Measurements from ENCODE around the gene CSRNP2. TPM values are rescaled to one million over a fixed set of nuclear protein-coding genes. Genes with fewer than 3 reads are reported as not detected.

The CSRNP2 gene
- total and polyA plus RNA-seq, 4 donors = 6.1 to 34.5 (median 25.6) TPM

DNA sequence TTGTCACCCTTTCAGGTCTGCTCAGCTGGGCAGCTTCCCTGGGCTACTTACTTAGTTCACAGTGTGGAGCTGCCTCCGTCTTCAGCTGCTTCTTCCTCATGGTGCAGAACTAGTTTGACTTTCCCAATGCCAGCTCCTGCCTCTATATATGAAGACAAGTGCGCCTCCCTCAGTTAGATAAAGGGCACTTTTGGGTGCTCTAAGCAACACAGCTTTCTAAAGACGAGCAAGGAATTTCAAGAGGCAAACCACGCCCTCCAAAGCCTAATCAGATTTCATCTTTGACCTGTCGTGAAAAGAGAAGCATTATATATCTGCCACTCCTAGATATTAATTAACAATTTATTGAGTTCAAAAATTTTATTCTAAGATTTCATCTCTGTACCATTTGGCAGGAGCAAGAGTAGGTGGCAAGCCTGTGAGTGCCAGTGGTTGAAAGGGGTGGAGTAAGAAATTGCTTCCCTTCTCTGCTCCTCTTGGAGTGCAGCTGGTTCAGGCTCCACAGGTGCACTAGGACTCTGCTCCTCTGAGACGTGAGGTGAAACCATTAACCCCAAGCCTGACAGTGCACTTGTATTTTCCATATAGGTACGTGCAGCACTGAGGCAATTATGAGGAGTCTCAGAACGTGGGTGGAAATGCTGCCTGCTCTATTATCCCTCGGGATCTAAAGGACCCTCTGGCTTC, 55.1 kb downstream of the CSRNP2 start:
- H3K27me3 ChIP-seq (ENCODE audit: control insufficient read depth in 1 of 2, insufficient read depth in 2 of 2, low read length in 1 of 2) = no peaks in the 10 kb centered on the region
- no peak for ATAC-seq (ENCODE audit: low FRiP score)
- H3K4me1 ChIP-seq (ENCODE audit: control insufficient read depth in 1 of 2, insufficient read depth in 2 of 2, low read length in 2 of 2) = no peaks in the 10 kb centered on the region
- no peaks in the 10 kb centered on the region for H3K9me3 ChIP-seq (ENCODE audit: control insufficient read depth, low read length)
- H3K27ac ChIP-seq (ENCODE audit: low read depth in 1 of 2, low read length in 2 of 2) = no peak overlapping the region
- no peaks in the 10 kb centered on the region for H3K36me3 ChIP-seq (ENCODE audit: control insufficient read depth in 1 of 2, insufficient read depth in 2 of 2, low read length in 1 of 2)
- no peak overlapping the region for H3K4me3 ChIP-seq (ENCODE audit: low read length in 2 of 2)
- intact Hi-C loops (cut with DNase I) = no loop called here
- 21 to 25% methylated on average over 9 of the region's 9 CpGs for WGBS, 2 donors
- no peak for DNase-seq

DNA sequence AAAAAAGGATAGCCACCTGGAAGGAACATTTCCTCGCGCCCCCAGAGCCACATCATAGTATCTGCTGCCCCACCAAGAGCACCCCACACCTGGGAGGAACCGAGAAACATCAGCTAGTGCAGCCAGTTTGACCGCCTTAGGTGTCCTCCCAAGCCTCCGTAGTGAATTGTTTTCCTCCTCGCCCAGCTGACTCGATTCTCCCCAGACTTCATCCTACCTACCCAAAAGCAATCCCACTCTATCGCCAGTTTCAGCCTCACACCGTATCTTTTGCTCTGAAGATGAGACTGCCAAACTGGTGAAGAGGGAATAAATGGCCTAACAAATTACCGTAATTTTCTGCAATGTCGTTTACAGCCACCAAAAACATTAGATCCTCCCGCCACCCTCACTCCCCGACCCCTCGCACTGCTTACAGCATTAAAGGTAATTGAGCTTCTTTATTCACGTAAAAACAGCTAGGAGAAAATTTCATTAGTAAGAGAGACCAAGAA, 56.0 kb downstream of the CSRNP2 start:
- Histone ChIP-seq H3K9me3 (ENCODE audit: control insufficient read depth, low read length) (no peaks in the 10 kb centered on the region), H3K4me3 (ENCODE audit: low read length in 2 of 2) (no peak overlapping the region), H3K36me3 (ENCODE audit: control insufficient read depth in 1 of 2, insufficient read depth in 2 of 2, low read length in 1 of 2) (no peaks in the 10 kb centered on the region), H3K27ac (ENCODE audit: low read depth in 1 of 2, low read length in 2 of 2) (no peak overlapping the region), H3K4me1 (ENCODE audit: control insufficient read depth in 1 of 2, insufficient read depth in 2 of 2, low read length in 2 of 2) (no peaks in the 10 kb centered on the region), H3K27me3 (ENCODE audit: control insufficient read depth in 1 of 2, insufficient read depth in 2 of 2, low read length in 1 of 2) (no peaks in the 10 kb centered on the region)
- 89 to 92% methylated on average over 15 of the region's 15 CpGs for WGBS, 2 donors
- intact Hi-C loops (cut with DNase I) = no loop called here
- no peak for ATAC-seq (ENCODE audit: low FRiP score)
- no peak for DNase-seq

DNA sequence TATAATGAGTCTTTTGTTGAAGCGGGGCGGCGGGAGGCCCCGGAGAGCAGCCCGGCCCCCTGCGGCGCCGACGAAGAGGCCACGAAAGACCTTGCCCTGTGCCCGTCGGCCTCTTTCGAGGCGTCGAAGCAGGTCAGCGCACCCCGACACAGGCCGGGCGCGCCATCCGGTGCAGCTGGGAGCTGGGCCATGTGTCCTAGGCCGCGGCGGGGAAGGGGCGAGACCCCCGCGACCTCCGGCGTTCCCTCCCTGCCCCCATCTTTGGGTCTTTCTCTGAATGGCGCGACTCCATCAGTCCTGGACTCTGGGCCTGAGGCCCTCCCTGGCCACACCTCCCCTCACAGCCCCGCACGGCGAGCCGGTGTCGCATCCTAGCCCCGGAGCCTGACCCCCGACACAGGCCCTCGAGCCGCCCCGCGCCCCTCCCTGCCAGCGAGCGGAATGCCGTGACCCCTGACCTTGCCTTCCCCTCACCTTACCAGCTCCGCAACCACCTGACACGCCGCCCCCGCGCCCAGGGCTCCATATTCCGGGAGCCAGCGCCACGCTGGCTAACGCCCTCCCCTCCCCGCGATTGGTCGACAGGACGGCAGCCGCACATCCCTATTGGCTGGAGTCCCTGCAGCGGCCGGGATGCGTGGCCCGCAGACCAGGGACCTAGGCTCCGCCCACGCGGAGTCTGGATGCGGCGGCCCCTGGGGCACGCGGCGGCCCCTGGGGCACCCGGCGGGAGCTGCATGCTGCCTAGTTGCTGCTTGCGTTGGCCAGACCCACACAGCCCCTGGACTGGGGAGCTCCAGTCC, 57.4 kb downstream of the CSRNP2 start, which contains the start of gene SLC11A2:
Gene SLC11A2, minus strand, starts transcription at position 549 of the 803 bp plus-strand sequence. CDS start 15,656 bp downstream, outside the sequence.
- Histone ChIP-seq H3K36me3 (ENCODE audit: control insufficient read depth in 1 of 2, insufficient read depth in 2 of 2, low read length in 1 of 2) (no peaks in the 10 kb centered on the region), H3K4me3 (ENCODE audit: low read length in 2 of 2) (peak within 1 kb of the TSS; percentile 57 to 59), H3K27ac (ENCODE audit: low read depth in 1 of 2, low read length in 2 of 2) (peak within 1 kb of the TSS; percentile 91 to 98), H3K9me3 (ENCODE audit: control insufficient read depth, low read length) (no peaks in the 10 kb centered on the region), H3K27me3 (ENCODE audit: control insufficient read depth in 1 of 2, insufficient read depth in 2 of 2, low read length in 1 of 2) (no peaks in the 10 kb centered on the region), H3K4me1 (ENCODE audit: control insufficient read depth in 1 of 2, insufficient read depth in 2 of 2, low read length in 2 of 2) (no peaks in the 10 kb centered on the region)
- ATAC-seq (ENCODE audit: low FRiP score) (peak; percentile 98), DNase-seq (peak; percentile 98)
- intact Hi-C loops (cut with DNase I) = loop anchor here in 1 of 2 donors (1.0 kb wide), 1 partner anchor 21 kb away; no protein-coding TSS in a partner anchor
- WGBS, 2 donors = 0 to 1% methylated on average over 60 to 74 of the region's 74 CpGs

DNA sequence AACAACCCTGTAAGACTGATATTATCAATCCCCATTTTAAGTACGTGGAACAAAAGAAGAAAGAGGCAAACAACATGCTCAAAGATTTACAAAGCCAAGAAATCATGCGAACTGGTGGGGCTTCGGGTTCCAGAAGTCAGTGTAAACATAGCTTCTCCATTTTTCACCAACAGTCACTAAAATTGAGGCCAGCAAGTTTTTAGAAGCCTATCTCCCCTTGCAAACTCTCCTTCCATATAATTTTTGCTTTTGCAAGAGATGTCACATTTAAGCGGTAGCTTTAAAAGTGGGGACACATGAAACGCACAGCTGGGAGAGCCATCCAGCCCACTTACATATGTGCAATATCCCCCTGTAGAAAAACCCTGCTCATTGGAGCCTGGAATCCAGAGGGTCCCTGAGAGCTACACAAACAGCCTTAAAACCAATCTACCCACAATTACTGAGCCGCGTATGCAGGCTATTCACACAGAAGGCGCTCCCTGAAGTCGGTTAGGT, 58.0 kb downstream of the CSRNP2 start:
- H3K4me1 ChIP-seq (ENCODE audit: control insufficient read depth in 1 of 2, insufficient read depth in 2 of 2, low read length in 2 of 2) = no peaks in the 10 kb centered on the region
- no peaks in the 10 kb centered on the region for H3K27me3 ChIP-seq (ENCODE audit: control insufficient read depth in 1 of 2, insufficient read depth in 2 of 2, low read length in 1 of 2)
- no peaks in the 10 kb centered on the region for H3K36me3 ChIP-seq (ENCODE audit: control insufficient read depth in 1 of 2, insufficient read depth in 2 of 2, low read length in 1 of 2)
- H3K27ac ChIP-seq (ENCODE audit: low read depth in 1 of 2, low read length in 2 of 2) = peak overlapping the region; percentile 91 to 98
- intact Hi-C loops (cut with DNase I) = no loop called here
- 4% methylated on average over 9 of the region's 9 CpGs for WGBS, 2 donors
- DNase-seq (no peak), ATAC-seq (ENCODE audit: low FRiP score) (no peak)
- H3K4me3 ChIP-seq (ENCODE audit: low read length in 2 of 2) = peak overlapping the region; percentile 57 to 59
- H3K9me3 ChIP-seq (ENCODE audit: control insufficient read depth, low read length) = no peaks in the 10 kb centered on the region

DNA sequence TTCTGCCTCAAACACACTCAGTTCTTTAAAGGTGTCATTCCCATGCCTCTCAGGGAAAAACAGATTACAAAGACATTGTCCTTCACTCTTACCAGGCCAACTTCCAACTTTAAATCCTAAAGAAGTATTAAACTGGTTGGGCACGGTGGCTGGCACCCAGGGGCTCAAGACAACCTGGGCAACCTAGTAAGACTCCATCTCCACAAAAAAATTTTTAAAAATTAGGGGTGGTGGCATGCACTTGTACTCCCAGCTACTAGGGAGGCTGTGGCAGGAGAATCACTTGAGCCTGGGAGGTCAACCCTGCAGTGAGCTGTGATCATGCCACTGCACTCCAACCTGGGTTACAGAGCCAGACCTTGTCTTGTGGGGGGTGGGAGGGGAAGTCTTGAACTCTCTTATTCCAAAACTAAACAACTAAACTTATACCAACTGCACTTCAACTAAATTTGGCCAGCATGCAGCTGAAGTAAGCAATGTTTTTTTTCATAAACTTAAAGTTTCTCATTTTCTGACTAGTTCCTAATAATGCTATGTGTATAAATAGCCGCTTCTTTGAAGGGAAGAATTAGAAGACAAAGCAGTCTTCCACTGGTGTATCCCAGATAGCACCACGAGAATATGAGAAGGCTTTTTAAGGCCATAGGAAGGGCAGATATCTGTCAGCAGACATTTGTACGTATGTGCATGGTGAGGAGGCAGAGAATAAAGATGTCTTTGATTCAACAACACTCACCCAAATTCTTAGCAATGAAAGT, 59.6 kb downstream of the CSRNP2 start:
- DNase-seq (no peak), ATAC-seq (ENCODE audit: low FRiP score) (no peak)
- Histone ChIP-seq H3K36me3 (ENCODE audit: control insufficient read depth in 1 of 2, insufficient read depth in 2 of 2, low read length in 1 of 2) (no peaks in the 10 kb centered on the region), H3K4me3 (ENCODE audit: low read length in 2 of 2) (peak overlapping the region; percentile 57 to 59), H3K27me3 (ENCODE audit: control insufficient read depth in 1 of 2, insufficient read depth in 2 of 2, low read length in 1 of 2) (no peaks in the 10 kb centered on the region), H3K9me3 (ENCODE audit: control insufficient read depth, low read length) (no peaks in the 10 kb centered on the region), H3K27ac (ENCODE audit: low read depth in 1 of 2, low read length in 2 of 2) (peak overlapping the region; percentile 81 to 91), H3K4me1 (ENCODE audit: control insufficient read depth in 1 of 2, insufficient read depth in 2 of 2, low read length in 2 of 2) (no peaks in the 10 kb centered on the region)
- 20 to 28% methylated on average over 4 of the region's 4 CpGs for WGBS, 2 donors
- intact Hi-C loops (cut with DNase I) = loop anchor here in 1 of 2 donors (5.0 kb wide), 1 partner anchor 37 kb away; no protein-coding TSS in a partner anchor

DNA sequence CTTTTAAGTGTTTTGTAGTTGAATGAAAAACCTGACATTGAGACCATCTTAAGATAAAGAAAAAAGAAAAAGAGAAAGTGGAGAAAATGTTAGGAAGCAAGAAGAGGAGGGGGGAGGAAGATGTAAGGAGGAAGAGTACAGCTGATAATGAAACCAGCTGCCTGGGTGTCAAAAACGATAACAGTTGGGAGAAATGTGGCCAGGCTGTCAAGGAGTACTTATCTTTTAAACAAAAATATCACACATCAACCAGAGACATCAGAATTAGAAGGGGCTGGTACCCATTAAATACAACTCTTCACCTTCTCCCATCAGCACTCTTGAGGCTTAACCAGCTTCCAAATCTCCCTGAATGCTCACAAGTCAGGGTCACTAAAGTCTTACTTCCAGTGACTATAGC, 61.7 kb downstream of the CSRNP2 start:
- Histone ChIP-seq H3K27ac (ENCODE audit: low read depth in 1 of 2, low read length in 2 of 2) (peak overlapping the region in 1 of 2 donors; percentile 7), H3K4me1 (ENCODE audit: control insufficient read depth in 1 of 2, insufficient read depth in 2 of 2, low read length in 2 of 2) (no peaks in the 10 kb centered on the region), H3K36me3 (ENCODE audit: control insufficient read depth in 1 of 2, insufficient read depth in 2 of 2, low read length in 1 of 2) (no peaks in the 10 kb centered on the region), H3K4me3 (ENCODE audit: low read length in 2 of 2) (no peak overlapping the region), H3K27me3 (ENCODE audit: control insufficient read depth in 1 of 2, insufficient read depth in 2 of 2, low read length in 1 of 2) (no peaks in the 10 kb centered on the region), H3K9me3 (ENCODE audit: control insufficient read depth, low read length) (no peaks in the 10 kb centered on the region)
- DNase-seq = no peak
- intact Hi-C loops (cut with DNase I) = loop anchor here in 1 of 2 donors (5.0 kb wide), 1 partner anchor 34 kb away; no protein-coding TSS in a partner anchor
- no peak for ATAC-seq (ENCODE audit: low FRiP score)
- 67 to 88% methylated on average over 1 of the region's 1 CpG for WGBS, 2 donors

DNA sequence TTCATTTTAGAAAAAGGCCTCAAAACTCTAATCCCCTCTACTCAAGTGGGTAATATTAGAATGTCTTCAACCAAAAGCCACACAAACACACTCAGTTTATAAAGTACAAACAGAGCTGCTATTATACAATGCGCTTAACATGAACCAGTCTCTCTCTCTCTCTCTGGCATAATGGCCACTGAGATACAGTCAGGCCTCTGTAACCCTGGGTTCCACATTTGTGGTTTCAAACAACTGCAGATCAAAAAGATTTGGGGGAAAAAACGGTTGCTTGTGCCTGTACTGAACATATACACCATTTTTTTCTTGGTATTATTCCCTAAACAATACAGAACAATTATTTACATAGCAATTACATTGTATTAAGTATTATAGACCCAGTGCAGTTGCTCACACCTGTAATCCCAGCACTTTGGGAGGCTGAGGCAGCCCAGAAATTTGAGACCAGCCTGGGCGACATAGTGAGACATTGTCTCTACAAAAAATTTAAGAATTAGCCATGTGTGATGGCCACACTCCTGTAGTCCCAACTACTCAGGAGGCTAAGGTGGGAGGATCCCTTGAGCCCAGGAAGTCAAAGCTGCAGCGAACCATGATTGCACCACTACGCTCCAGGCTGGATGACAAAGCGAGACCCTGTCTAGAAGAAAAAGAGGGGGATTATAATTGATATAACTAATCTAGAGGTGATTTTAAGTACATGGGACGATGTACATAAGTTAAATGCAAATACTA, 62.8 kb downstream of the CSRNP2 start:
- no peaks in the 10 kb centered on the region for H3K4me1 ChIP-seq (ENCODE audit: control insufficient read depth in 1 of 2, insufficient read depth in 2 of 2, low read length in 2 of 2)
- DNase-seq (no peak), ATAC-seq (ENCODE audit: low FRiP score) (no peak)
- no peak overlapping the region for H3K27ac ChIP-seq (ENCODE audit: low read depth in 1 of 2, low read length in 2 of 2)
- WGBS, 2 donors = 94 to 95% methylated on average over 7 of the region's 7 CpGs
- H3K9me3 ChIP-seq (ENCODE audit: control insufficient read depth, low read length) = no peaks in the 10 kb centered on the region
- no peaks in the 10 kb centered on the region for H3K27me3 ChIP-seq (ENCODE audit: control insufficient read depth in 1 of 2, insufficient read depth in 2 of 2, low read length in 1 of 2)
- intact Hi-C loops (cut with DNase I) = loop anchor here in 1 of 2 donors (5.0 kb wide), 1 partner anchor 33 kb away; no protein-coding TSS in a partner anchor
- H3K4me3 ChIP-seq (ENCODE audit: low read length in 2 of 2) = no peak overlapping the region
- no peaks in the 10 kb centered on the region for H3K36me3 ChIP-seq (ENCODE audit: control insufficient read depth in 1 of 2, insufficient read depth in 2 of 2, low read length in 1 of 2)

All from aorta (tissue), 5 donors.